NCI-H1436 treated with DMSO at 0.1 percent for 48 hours (cell line): ENCODE data around the gene GPRC5C.

Source experiments
- DNase-seq: peaks from one replicate; lab custom pipeline; 2025; lab: John Stamatoyannopoulos, UW

GPRC5C gene

DNA sequence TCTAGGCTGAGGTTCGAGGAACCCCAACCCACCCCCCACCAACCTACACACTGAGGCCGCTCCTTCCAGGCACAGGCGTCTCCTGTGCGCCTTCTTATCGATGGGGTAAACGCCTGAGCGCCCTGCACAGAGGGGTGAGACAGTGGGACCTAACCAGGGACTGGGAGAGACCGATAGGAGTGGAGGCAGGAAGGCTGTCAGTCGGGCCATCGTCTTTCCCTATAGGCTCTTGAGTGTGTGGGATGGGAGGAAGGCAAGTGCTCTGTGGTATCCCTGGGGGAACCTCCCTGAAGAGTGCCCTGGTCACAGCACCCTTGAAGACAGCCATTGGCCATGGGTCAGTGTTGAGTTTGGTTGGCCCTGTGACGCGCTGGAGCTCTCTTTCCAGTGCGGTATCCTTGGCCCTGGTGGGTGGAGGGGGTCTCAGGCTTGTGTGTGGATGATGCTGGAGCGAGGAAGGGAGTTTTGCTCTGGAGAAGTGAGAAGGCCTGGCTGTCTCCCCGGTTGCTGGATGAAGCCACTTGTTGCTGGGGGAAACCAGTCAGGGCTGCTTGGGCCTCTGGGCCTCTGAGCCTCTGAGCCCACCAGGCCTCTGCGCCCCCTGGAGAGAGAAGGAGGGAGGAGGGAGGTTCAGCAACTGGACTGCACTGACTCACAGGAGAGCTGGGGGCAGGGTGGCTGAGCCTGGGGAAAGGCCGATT, 1.7 kb downstream of the GPRC5C start:
- DNase-seq, result no peak

DNA sequence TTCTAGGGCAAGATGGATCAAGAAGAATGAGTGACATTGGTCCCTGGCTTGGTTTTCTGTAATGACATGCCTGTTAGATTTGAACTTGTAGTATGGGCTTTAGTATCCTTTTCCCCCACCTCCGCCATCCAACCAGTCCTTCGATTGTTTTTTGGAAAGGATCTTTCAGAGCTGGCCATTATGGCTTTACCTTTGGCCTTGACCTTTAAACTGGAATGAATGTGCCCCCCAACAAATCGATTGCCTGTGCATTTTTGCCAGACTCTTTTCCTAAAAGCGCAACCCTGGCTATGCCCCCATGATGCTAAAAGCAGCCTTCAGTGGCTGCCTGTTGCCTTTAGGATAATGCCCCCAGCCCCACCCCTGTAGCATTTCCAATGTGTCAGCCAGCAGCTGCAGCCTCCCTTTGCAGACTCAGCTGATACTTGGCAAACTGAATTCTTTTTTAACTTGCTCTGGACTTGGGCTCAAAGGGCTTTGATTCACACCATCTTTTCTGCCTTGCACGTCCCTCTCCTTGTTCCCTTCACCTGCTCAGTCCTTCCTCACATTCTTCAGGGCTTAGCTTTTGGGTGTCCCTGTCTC, 4.0 kb downstream of the GPRC5C start:
- no peak for DNase-seq

DNA sequence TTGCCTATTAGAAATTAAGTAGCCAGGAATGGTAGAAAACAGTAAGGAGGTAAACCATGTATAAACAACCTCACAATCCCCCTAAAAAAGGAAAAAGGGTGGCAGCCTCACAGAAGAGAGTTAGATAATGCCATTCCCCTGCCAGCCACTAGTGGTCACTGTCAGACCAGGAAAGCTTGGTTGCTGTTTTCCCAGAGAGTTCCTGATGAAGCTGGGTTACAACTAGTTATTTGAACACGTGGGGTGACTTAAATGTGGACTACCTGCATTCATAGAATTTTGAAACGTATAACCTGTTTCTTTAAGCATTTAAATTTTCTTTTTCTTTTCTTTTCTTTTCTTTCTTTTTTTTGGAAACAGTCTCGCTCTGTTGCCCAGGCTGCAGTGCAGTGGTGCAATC, 5.8 kb downstream of the GPRC5C start:
- no peak for DNase-seq

DNA sequence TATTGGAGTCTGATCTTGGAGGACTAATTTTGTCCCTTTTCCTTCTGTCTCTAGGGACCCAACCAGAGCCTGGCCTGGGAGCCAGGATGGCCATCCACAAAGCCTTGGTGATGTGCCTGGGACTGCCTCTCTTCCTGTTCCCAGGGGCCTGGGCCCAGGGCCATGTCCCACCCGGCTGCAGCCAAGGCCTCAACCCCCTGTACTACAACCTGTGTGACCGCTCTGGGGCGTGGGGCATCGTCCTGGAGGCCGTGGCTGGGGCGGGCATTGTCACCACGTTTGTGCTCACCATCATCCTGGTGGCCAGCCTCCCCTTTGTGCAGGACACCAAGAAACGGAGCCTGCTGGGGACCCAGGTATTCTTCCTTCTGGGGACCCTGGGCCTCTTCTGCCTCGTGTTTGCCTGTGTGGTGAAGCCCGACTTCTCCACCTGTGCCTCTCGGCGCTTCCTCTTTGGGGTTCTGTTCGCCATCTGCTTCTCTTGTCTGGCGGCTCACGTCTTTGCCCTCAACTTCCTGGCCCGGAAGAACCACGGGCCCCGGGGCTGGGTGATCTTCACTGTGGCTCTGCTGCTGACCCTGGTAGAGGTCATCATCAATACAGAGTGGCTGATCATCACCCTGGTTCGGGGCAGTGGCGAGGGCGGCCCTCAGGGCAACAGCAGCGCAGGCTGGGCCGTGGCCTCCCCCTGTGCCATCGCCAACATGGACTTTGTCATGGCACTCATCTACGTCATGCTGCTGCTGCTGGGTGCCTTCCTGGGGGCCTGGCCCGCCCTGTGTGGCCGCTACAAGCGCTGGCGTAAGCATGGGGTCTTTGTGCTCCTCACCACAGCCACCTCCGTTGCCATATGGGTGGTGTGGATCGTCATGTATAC, 8.0 kb downstream of the GPRC5C start:
- DNase-seq, result no peak

DNA sequence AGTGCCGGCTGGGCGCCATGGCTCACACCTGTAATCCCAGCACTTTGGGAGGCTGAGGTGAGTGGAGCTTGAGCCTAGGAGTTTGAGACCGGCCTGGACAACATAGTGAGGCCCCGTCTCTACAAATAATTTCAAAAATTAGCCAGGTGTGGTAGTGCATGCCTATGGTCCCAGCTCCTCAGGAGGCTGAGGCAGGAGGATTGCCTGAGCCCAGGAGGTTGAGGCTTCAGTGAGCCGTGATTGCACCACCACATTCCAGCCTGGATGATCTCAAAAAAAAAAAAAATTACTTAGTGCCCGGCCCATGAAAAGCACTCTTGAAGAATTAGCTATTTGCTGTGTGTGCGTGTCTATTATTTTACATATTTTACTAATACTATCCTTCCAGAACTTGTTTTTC, 9.6 kb downstream of the GPRC5C start:
- DNase-seq, result no peak

DNA sequence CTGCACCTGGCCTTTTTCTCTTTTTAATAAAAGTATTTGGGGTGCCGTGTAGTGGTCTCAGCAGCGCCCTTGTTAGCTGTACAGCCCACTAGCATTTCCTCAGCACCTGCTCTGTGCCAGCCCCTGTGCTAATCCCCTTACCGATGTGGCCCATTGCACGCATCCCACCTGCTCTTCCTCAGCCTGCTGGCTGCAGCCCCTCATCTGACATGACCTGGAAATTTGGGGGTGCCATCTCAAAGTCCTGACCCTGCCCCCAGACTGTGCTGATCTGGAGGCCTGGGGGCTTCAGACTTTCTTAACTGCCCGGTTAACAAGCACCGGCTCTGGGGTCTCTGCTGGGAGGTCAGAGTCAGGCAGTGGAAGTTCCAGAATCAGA, 10.4 kb downstream of the GPRC5C start:
- DNase-seq, result no peak

DNA sequence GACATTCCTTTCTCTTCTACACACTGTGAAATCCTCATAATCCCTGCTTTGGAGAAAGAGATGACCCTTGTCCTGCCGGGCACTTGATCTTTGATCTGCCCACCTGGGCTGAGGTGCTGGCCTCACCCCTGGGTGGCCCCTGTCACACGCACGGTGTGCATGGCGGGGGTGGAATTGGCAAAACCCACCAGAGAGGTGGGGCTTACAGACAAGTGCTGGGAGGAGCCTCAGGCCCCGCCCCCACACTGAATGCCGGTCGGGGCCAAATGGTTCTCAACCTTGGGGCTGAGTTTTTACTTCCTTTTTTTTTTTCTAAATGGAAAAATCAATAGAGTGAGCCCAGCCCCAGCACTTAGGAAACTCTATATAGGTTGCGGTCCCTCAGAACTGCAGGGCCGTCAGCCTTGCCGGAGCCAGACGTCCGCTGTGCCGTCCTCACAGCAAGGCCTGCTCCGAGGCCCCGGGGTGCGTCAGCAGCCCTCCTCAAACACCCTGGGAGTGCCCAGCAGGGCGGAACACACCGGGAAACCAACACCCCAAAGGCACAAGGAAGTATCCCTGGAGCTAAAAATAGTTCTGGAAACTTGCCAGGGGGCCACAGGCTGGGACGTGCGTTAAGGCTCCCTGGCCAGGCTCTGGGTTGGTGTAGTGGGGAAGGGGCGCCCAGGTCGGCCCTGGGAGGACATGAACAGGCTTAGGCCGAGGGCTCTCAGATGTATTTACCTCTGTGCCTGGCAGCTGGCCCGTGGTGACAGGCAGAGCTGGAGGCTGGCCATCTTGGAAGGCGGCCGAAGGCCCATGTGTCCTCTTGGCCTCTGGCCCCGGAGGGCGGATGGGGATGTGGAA, 11.0 kb downstream of the GPRC5C start:
- peak; percentile 14 for DNase-seq

DNA sequence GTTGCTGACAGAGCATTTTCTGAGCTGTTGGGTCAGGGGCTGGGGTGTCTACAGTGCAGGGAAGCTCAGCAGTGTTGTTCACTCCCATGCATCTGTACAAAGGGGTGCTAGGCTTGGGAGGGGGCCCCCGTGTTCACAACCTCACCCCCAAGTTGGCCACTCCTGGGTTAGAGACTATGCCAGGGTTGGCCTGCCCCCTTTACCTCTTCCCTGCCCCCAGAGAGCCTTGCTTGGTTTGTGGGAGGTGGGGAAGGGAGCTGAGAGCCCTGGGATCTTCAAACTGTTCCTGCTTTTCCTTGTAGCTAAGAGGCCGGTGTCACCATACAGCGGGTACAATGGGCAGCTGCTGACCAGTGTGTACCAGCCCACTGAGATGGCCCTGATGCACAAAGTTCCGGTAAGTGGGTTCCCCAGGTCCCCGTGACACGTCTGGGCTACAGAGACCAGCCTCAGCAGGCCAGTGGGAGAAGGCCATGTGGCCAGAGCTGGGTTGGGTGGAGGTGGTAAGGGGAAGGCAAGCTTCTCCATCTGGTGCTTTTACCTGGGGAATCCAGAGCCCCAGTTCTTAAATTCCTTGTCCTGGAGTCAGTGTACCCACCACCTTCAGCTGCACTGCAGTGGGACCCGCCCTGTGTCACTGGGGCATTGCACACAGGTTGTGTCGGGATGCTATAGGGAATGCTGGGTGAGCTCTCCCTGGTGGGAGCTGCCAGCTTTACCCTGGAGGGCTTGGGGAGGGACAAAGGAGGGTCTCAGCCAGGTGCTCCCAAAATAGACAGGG, 11.8 kb downstream of the GPRC5C start:
- no peak for DNase-seq

DNA sequence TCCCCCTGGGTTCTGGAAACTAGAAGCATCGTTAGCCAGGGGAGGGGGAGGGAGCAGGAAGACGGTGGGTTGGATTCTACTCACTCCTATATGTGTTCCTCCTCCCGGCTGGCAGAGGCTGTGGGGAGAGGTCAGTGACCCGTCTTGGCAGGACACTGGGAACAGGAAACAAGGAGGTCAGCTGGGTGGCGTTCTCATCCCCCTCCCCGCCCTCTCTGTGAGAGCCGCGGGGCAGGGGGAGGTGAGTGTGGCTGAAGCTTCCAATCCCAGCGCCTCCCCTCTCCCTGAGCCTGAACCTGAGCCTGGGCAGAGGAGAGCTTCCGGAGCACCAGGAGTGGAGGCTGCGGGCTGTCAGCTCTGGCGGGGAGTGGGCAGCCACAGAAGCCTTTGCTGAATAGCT, 12.5 kb downstream of the GPRC5C start:
- DNase-seq, result no peak

DNA sequence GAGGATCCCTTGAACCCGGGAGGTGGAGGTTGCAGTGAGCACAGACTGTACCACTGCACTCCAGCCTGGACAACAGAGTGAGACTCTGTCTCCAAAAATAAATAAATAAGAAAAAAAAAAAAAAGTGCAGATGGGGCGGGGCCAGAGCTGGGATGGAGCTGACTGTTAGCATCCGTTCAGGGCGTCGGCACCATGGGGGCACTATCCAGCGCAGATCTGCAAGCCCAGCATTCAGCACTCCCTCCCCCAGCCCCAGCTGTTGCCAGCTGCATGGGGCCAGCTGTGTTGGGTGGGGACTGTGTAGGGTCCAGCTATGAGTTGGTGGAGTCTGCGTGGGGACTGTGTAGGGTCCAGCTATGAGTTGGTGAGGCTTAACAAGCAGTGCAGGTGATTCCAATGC, 13.3 kb downstream of the GPRC5C start:
- no peak for DNase-seq

DNA sequence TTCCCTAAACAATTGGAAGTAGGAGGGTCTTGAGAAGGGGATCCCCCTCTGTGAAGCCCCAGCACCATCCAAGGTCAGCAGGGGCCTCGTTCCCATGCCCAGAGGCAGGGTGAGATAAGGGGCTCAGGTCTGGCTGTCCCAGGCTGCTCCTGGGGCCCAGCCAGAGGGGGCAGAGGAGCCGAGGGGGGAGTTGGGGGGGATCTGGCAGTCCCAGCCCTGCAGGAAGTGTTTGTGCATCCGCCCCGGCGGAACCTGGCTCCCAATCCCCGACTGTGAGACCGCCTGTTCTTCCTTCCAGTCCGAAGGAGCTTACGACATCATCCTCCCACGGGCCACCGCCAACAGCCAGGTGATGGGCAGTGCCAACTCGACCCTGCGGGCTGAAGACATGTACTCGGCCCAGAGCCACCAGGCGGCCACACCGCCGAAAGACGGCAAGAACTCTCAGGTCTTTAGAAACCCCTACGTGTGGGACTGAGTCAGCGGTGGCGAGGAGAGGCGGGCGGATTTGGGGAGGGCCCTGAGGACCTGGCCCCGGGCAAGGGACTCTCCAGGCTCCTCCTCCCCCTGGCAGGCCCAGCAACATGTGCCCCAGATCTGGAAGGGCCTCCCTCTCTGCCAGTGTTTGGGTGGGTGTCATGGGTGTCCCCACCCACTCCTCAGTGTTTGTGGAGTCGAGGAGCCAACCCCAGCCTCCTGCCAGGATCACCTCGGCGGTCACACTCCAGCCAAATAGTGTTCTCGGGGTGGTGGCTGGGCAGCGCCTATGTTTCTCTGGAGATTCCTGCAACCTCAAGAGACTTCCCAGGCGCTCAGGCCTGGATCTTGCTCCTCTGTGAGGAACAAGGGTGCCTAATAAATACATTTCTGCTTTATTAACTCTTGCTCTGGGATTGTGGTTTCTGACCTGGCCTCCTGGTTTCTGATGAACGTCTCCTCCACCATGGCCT, 14.9 kb downstream of the GPRC5C start:
- no peak for DNase-seq

DNA sequence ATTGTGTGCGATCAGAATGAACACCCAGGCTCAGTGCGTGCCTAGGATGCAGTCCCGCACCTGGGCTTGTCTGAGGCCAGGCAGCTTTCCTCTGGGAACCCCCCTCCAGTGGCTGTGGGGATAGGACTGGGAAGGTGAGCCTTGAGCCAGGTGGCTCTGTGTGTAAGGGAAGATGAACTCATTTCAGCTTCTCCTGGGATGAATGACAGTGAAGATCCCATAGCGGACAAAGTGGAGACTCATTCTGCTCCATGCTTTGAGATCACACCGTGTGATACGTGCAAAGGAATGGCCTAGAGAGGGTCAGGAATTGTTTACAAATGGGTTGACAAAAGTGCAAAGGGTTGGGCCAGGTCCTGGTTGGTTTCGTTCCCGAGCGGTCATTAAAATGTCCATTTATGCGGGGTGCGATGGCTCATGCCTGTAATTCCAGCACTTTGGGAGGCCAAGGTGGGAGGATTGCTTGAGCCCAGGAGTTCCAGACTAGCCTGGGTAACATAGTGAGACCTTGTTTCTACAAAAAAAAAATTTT, 15.8 kb downstream of the GPRC5C start:
- no peak for DNase-seq

DNA sequence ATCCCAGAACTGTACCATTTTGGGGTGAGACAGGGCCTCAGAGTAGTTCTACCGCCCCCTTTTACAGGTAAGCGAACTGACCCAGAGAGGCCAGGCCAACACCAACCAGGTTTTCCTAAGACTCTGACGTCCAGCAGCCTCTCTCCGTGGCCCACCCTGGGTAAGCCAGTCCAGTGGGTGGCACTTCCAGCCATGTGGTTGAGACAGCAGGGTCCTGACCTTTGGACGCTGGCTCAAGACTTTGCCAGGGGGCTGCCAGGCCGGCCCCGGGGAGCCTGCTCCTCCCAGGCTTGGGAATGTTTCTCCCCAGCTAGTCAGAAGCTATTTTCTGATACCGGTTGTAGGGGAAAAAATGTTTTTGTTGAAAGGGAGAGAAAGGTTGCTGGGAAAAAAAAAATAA, 16.9 kb downstream of the GPRC5C start:
- no peak for DNase-seq

DNA sequence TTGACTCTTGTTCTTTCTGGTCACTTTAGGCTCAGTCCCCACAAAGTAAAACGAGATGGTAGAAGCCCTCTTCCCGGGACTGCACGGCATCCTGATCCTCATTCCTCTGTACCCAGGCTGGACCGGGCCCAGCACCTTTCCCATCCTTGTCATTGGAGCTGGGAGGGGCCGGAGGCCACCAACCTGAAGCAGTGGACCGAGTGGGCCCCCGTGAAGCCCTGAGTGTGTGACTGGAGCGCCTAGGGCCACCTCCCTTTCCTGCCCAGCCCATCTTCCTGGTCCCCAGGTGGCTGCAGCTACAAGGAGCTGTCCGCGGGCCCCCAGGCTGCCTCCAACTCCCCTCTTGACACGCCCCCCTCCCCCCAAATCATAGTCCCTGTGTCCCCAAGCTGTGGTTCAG, 17.4 kb downstream of the GPRC5C start:
- DNase-seq, result no peak

DNA sequence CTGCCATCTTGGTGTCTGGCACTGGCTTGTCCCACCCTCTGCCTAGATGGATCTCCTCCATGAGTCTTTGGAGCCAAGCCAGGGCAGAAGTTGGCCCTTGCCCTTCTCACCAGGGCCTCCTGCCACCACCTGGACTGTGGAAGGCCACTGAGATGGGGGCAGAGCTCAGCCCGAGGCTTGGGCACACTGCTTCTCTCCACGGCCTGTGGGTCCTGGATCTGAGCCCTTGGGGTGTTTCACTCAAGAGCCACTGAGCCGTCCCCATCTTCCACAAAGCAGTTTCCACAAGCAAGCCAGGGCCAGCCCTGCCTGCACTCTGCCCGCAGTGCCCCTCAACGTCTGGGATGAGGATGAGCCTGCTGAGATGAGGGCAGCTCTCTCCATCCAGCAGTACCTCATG, 17.9 kb downstream of the GPRC5C start:
- no peak for DNase-seq

DNA sequence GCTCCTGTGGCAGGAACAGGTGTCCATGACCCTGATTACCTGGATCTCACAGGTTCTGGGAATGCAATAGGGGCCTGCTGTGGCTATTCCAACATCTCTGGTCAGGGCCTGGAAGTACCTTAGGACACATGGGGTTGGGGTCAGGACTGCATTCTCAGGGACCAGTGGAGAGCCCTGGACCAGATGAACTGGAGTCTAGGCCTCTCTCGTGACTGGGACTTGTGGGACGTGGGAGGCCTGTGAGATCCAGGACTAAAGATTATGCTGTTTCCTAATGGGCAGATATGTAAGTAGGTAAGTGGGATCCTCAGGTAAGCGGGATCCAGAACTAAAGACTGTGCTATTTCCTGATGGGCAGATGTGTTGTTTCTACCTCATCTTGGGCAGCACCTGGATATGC, 18.3 kb downstream of the GPRC5C start:
- DNase-seq, result no peak

DNA sequence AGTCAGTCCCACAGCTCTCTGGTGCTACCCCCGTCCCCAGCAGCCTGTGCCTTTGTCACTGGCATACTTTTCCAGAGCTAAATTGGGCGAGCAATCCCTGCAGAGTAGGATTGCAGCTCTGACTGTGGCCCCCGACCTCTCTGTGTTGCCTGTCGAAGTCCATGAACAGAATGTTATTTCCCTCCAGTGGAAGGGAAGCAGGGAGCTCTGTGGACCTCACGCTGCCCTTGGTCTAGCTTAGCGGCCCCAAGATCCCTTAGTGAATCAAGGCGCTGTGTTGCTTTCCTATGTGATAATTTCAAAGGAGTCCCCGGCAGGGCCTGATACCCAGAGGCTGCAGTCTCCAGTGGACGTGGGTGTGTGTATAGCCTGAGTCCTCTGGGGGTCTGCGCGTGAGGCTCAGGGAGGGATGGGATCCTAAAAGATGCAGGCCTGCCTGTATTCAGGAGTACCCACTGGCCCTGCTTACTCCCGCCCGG, 19.1 kb downstream of the GPRC5C start:
- no peak for DNase-seq

DNA sequence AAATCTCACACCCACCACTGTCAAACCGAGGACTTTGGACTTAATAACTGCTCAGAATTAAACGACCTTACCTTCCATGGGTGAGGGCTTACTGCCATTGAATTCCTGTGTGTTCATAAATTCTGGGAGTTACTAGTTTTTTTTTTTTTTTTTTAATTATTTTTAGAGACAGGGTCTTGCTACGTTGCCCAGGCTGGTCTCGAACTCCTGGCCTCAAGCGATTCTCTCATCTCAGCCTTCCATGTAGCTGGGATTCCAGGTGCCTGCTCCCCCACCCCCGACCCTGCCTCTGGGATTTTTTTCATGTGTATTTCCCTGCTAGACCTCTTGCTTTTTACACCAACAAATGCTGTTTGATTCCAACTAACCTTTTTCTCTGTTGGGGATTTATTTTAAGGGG, 19.7 kb downstream of the GPRC5C start:
- no peak for DNase-seq

DNA sequence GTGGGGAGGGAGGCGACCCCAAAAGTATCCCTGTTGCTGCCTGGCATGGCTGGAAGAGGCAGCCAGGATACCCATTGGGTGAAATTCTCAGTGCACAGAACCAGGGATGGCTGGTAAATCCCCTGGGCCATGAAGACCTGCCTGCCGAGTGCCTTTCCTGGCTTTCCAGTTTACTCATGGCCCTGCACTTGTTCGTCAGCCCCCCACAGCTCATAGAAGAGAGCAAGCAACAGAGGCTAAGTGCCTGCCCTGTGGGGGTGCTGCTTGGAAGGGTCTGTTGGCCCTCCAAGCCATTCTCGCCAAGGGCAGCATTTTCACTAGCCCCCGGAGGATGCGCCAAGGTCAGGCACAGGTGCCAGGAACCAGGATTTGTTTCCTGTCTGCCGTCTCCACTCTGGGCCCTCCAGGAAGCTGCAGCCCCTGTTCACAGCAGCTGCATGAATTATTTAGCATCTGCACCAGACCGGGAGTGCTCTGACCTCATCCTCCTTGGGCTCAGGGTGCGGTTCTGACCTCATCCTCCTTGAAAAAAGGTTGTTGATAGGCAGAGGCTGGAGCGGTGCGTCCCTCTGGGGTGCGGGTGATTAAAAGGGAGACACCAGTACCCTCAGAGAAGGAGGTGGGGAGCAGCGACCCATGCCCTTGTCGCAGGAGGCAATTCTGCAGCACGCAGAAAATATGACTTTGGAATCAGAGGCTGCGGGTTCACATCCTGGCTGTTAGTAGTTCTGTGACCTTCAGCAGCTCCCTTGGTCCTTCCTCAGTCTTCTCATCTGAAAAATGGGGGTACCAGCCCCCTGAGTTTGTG, 20.3 kb downstream of the GPRC5C start:
- no peak for DNase-seq
